GM12865 (cell line): ENCODE results near the gene CIDEB.
A peak's percentile ranks its signal among the peaks of the same experiment; 100 is the strongest.

Experiments
- DNase-seq: peaks from one replicate; pipeline ENCODE4 v3.0.0; 2010; ENCODE audit warnings: low read depth
- H3K4me3 ChIP-seq: 2 replicates; pipeline ENCODE4 v1.5.1; 2011; ENCODE audit warnings: mild to moderate bottlenecking, low read depth, low read length, control low read depth
- TF ChIP-seq, protein P1 (sequence below): IDR thresholded peaks from 2 replicates; pipeline ENCODE4 v1.5.1; 2011; ENCODE audit warnings: low read length, control low read depth, low read depth, inconsistent platforms; ENCODE audit not compliant: insufficient read depth; ENCODE audit errors: missing control alignments

The CIDEB gene

DNA sequence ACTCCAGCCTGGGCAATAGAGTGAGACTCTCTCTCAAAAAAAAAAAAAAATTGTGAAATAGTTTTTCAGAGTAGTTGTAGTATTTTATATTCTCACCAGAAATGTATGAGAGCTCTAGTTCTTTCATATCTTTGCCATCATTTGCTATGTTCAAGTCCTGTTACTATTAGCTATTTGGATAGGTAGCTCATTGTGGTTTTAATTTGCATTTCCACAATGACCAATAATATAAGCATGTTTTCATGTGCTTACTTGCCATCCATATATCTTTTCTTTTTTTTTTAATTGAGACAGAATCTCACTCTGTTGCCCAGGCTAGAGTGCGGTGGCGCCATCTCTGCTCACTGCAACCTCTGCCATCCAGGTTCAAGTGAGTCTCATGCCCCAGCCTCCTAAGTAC, 40.4 kb upstream of the CIDEB start:
- TF ChIP-seq, protein P1, sequence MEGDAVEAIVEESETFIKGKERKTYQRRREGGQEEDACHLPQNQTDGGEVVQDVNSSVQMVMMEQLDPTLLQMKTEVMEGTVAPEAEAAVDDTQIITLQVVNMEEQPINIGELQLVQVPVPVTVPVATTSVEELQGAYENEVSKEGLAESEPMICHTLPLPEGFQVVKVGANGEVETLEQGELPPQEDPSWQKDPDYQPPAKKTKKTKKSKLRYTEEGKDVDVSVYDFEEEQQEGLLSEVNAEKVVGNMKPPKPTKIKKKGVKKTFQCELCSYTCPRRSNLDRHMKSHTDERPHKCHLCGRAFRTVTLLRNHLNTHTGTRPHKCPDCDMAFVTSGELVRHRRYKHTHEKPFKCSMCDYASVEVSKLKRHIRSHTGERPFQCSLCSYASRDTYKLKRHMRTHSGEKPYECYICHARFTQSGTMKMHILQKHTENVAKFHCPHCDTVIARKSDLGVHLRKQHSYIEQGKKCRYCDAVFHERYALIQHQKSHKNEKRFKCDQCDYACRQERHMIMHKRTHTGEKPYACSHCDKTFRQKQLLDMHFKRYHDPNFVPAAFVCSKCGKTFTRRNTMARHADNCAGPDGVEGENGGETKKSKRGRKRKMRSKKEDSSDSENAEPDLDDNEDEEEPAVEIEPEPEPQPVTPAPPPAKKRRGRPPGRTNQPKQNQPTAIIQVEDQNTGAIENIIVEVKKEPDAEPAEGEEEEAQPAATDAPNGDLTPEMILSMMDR, result no peak
- DNase-seq, result no peak
- no peak overlapping the region for H3K4me3 ChIP-seq

DNA sequence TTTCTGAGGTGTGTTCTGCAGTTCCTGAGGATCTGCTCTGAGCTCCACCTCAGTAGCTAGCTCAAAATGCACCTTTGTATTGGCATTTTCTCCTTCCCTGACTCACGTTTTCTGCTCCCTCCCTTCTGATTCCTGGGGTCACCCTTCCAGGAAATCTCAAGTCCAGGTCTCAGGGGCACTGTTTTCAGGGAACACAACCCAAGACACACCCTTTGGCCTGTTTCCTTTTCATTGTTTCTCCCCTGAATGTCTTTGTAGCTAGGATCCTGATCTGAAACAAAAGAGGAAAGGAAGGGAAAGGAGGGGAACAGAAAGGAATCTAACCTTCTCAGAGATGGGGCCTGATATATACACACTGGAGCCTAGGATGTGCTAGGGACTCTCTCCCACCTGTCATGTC, 39.4 kb upstream of the CIDEB start:
- TF ChIP-seq, protein P1, result no peak
- DNase-seq, result no peak
- no peak overlapping the region for H3K4me3 ChIP-seq

DNA sequence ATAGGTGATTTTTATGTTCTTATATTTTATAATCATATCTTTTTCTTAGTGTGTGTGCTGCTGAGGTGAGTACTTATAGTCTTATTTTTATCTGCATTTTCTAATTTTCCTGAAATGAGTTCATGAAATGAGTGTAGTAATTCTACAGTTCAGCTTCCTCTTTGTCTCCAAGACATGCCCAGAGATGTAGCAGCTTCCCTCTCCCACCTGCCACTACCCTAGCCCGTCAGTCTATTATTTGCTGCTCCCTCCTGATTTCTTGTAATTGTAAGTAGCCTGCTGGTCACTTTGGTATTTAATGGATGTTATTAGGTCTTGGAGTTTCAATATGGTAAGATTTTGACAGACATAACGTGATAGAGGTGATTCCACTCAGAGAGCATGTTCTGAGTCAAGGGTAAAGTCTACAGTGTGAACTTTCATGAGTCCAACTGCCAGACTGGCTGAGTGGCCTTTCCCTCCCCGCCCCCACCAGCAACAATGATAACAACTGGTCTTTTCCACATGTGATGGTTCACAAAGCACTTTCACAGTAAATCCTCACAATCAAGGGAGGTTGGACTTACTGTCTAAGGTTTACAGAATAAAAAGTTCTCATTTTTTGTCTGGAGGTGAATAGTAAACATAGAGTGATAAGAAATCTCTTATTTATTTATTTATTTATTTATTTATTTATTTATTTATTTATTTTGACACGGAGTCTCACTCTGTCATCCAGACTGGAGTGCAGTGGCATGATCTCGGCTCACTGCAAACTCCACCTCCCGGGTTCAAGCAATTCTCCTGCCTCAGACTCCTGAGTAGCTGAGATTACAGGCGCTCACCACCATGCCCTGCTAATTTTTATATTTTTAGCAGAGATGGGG, 36.3 kb upstream of the CIDEB start:
- TF ChIP-seq, protein P1, result no peak
- H3K4me3 ChIP-seq, result no peak overlapping the region
- DNase-seq, result no peak

DNA sequence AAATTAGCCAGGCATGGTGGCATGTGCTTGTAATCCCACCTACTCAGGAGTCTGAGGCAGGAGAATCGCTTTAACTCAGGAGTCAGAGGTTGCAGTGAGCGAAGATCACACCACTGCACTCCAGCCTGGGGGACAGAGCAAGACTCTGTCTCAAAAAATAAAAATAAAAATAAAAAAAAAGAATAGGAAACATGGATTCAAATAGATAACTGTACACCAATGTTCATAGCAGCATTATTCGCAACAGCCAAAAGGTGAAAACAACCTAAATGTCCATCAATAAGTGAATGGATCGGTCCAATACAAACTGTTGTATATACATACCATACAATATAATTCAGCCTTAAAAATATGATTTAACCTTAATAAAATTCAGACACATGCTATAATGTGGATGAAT, 35.1 kb upstream of the CIDEB start:
- no peak for DNase-seq
- TF ChIP-seq, protein P1, result no peak
- H3K4me3 ChIP-seq, result no peak overlapping the region

DNA sequence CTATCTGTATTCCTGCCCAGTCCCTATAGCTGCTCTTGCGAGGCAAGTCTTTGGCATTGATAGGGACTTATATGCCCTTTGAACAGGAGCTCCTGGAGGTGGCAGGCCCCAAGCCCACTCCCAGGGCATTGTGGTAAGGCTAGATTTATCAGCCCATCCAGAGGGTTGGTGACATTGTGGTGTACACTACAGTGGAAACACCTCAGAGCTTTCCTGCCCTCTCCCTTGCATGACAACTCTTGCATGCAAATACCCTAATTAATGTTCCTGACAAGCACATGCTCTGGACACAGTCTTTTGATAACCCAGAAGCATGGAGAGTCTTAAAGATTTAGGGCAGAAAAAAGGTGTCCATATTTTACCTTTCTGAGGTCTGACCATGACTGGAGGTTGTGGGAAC, 32.8 kb upstream of the CIDEB start:
- no peak for DNase-seq
- H3K4me3 ChIP-seq, result no peak overlapping the region
- TF ChIP-seq, protein P1, result no peak

DNA sequence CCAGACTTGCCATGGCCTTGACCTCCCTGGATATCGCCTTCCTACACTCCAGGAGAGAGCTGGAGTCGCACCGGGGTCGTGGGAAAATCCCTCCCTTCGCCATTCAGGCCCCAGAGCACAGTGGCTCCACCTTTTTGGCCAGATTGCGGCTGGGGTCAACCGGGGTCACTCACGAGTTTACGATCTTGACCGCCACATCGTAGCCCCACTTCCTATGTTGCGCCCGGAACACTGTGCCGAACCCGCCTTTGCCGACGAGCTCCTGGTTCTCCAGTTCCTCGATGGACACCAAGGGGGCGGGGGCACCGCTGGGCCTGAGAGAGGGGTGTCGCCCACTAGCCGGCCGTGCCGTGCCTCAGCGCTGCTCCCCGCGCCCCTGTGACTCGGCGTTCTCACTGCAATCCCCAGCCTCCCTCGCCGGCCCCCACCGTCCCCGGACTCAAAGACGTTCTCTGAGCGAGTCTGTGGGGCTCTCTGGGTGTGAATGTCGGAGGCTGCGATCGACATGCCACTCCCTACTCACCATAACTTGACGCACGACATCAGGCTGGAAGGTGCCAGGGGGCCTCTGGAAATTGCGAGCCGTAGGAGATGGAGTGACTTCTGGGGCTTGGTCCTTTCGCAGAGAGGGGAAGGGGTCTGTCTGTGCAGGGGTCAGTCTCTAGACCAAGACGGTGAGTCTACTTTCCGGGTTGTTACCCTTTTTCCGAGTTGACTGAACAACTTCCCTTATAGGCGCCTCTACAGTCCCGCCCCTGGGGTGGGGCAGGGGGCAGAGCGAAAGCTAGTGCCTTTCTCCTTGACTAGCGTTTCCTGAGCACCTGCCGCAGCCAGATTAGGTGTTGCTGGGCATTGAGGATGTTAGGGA, 31.7 kb upstream of the CIDEB start, which contains the start of gene RIPK3:
Gene RIPK3 (minus strand): TSS at position 708 of the 868 bp plus-strand sequence. CDS start 165 bp downstream, at position 543.
- peak; percentile 73 for DNase-seq
- peak within 1 kb of the TSS; percentile 84 for H3K4me3 ChIP-seq
- TF ChIP-seq, protein P1, result no peak
